NB4 (cell line): Measurements from ENCODE around the gene VDR.

Experiments used
- MYC ChIP-seq: IDR thresholded peaks from 2 replicates; pipeline ENCODE4 v1.6.1; 2011; ENCODE audit warnings: low read depth, low read length
- POLR2A ChIP-seq: IDR thresholded peaks from 2 replicates; pipeline ENCODE4 v1.6.1; 2011; ENCODE audit warnings: mild to moderate bottlenecking; ENCODE audit not compliant: insufficient read length; ENCODE audit errors: extremely low read depth
- TF ChIP-seq, protein P1 (sequence below): IDR thresholded peaks from one replicate; pipeline ENCODE4 v1.5.1; 2012; ENCODE audit warnings: low read depth, low read length
- TF ChIP-seq, protein P2 (sequence below): IDR thresholded peaks from 2 replicates; pipeline ENCODE4 v1.6.1; 2011; ENCODE audit warnings: low read depth, low read length

DNA sequence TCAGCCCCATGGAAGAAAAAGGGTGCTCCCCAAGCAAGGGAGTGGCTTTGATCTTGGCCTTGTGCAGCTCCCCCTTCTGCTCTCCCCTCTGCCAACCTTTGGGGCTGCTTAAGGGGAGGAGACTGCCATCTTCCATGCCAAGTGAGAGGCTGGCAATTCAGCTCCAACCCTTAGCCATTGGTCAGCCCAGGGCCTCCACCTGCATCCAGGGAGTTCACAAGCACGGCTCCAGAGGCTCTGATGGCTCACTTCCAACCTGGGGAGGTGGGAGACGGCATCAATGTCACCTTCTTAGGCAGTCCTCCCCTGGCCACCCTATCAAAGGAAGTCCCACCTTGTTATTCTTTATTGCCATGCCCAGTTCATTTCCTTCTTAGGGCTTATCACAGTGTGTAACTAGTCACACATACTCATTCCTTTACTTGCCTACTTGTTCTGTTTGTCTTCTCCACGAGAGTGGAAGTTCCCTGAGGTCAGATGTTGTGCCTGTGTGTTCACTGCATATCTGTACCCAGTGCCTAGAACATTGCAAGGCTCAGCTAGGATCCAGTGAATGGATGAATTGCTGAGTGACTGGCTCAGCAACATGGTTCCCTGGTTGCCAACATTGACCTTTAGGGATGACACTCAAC lies 90.1 kb downstream of the VDR start:
- TF ChIP-seq POLR2A (no peak), MYC (no peak)
- TF ChIP-seq, protein P1, sequence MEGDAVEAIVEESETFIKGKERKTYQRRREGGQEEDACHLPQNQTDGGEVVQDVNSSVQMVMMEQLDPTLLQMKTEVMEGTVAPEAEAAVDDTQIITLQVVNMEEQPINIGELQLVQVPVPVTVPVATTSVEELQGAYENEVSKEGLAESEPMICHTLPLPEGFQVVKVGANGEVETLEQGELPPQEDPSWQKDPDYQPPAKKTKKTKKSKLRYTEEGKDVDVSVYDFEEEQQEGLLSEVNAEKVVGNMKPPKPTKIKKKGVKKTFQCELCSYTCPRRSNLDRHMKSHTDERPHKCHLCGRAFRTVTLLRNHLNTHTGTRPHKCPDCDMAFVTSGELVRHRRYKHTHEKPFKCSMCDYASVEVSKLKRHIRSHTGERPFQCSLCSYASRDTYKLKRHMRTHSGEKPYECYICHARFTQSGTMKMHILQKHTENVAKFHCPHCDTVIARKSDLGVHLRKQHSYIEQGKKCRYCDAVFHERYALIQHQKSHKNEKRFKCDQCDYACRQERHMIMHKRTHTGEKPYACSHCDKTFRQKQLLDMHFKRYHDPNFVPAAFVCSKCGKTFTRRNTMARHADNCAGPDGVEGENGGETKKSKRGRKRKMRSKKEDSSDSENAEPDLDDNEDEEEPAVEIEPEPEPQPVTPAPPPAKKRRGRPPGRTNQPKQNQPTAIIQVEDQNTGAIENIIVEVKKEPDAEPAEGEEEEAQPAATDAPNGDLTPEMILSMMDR, result no peak
- TF ChIP-seq, protein P2, sequence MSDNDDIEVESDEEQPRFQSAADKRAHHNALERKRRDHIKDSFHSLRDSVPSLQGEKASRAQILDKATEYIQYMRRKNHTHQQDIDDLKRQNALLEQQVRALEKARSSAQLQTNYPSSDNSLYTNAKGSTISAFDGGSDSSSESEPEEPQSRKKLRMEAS, result no peak
